Osteoblast (primary cell): ENCODE measurements around the gene OR5K1. TPM values are rescaled to one million over a fixed set of nuclear protein-coding genes. Genes with fewer than 3 reads are reported as not detected.

ENCODE experiments used
- DNase-seq: peaks from one replicate; pipeline ENCODE4 v3.0.0; 2011; ENCODE audit warnings: low spot score, mixed read lengths; ENCODE audit not compliant: insufficient read length; ENCODE audit errors: missing footprints
- H2AFZ ChIP-seq: 2 replicates; pipeline ENCODE4 v1.6.0; 2011; ENCODE audit warnings: mild to moderate bottlenecking, low read length
- H3K27ac ChIP-seq: 2 replicates; pipeline ENCODE4 v1.5.1; 2011; ENCODE audit warnings: mild to moderate bottlenecking, low read depth, low read length, moderate library complexity
- H3K27me3 ChIP-seq: 2 replicates; pipeline ENCODE4 v1.6.0; 2012; ENCODE audit warnings: mild to moderate bottlenecking, control low read depth, inconsistent platforms, low read length, moderate library complexity; ENCODE audit not compliant: insufficient read depth
- H3K36me3 ChIP-seq: 2 replicates; pipeline ENCODE4 v1.5.1; 2011; ENCODE audit warnings: mild to moderate bottlenecking, low read length, control low read depth, moderate library complexity; ENCODE audit not compliant: insufficient read depth
- H3K4me1 ChIP-seq: 2 replicates; pipeline ENCODE4 v1.5.1; 2011; ENCODE audit warnings: mild to moderate bottlenecking, low read length, control low read depth, moderate library complexity; ENCODE audit not compliant: insufficient read depth
- H3K4me2 ChIP-seq: 2 replicates; pipeline ENCODE4 v1.6.0; 2011; ENCODE audit warnings: mild to moderate bottlenecking, low read length; ENCODE audit not compliant: insufficient read depth
- H3K4me3 ChIP-seq: fragments of 200-600 bp; sonication (generic); 3 replicates; pipeline ENCODE4 v1.5.1; 2012; ENCODE audit warnings: mild to moderate bottlenecking, low read length, inconsistent platforms; ENCODE audit not compliant: insufficient read depth
- H3K79me2 ChIP-seq: 2 replicates; pipeline ENCODE4 v1.6.0; 2012; ENCODE audit warnings: mild to moderate bottlenecking, low read length, control low read depth, inconsistent platforms; ENCODE audit not compliant: insufficient read depth
- H3K9me3 ChIP-seq: 2 replicates; pipeline ENCODE4 v1.5.1; 2011; ENCODE audit warnings: low read depth, low read length, control low read depth
- H4K20me1 ChIP-seq: 2 replicates; pipeline ENCODE4 v1.6.0; 2012; ENCODE audit warnings: mild to moderate bottlenecking, low read length, control low read depth; ENCODE audit not compliant: insufficient read depth
- total RNA-seq: library from RNA; depleted of rRNA; stranded (reverse); fragments of >200 nt; gene quantifications from 2 replicates; pipeline ENCODE4 v1.2.3, GENCODE V29; 2012
- TF ChIP-seq, protein P1 (sequence below): IDR thresholded peaks from 2 replicates; pipeline ENCODE4 v1.5.1; 2011; ENCODE audit warnings: mild to moderate bottlenecking, low read depth, low read length, moderate library complexity; ENCODE audit errors: extremely low read depth

The OR5K1 gene
- total RNA-seq, 1 donor, result not detected

- Histone ChIP-seq H3K27me3 (no peaks in the 10 kb centered on the region), H2AFZ (no peak overlapping the region), H3K4me1 (no peaks in the 10 kb centered on the region), H3K4me2 (no peak overlapping the region), H3K4me3 (no peak overlapping the region), H4K20me1 (no peaks in the 10 kb centered on the region), H3K9me3 (no peaks in the 10 kb centered on the region), H3K36me3 (no peaks in the 10 kb centered on the region), H3K79me2 (no peaks in the 10 kb centered on the region), H3K27ac (no peak overlapping the region)
- TF ChIP-seq, protein P1, sequence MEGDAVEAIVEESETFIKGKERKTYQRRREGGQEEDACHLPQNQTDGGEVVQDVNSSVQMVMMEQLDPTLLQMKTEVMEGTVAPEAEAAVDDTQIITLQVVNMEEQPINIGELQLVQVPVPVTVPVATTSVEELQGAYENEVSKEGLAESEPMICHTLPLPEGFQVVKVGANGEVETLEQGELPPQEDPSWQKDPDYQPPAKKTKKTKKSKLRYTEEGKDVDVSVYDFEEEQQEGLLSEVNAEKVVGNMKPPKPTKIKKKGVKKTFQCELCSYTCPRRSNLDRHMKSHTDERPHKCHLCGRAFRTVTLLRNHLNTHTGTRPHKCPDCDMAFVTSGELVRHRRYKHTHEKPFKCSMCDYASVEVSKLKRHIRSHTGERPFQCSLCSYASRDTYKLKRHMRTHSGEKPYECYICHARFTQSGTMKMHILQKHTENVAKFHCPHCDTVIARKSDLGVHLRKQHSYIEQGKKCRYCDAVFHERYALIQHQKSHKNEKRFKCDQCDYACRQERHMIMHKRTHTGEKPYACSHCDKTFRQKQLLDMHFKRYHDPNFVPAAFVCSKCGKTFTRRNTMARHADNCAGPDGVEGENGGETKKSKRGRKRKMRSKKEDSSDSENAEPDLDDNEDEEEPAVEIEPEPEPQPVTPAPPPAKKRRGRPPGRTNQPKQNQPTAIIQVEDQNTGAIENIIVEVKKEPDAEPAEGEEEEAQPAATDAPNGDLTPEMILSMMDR, result no peak
- no peak for DNase-seq
These were observed 38.3 kb downstream of the OR5K1 start for GRCh38 chr3:98501270-98501669.

- Histone ChIP-seq H3K79me2 (no peaks in the 10 kb centered on the region), H2AFZ (no peak overlapping the region), H4K20me1 (no peaks in the 10 kb centered on the region), H3K36me3 (no peaks in the 10 kb centered on the region), H3K27me3 (no peaks in the 10 kb centered on the region), H3K4me2 (no peak overlapping the region), H3K27ac (no peak overlapping the region), H3K4me1 (no peaks in the 10 kb centered on the region), H3K4me3 (no peak overlapping the region), H3K9me3 (no peaks in the 10 kb centered on the region)
- TF ChIP-seq, protein P1, result no peak
- no peak for DNase-seq
These were observed 39.0 kb downstream of the OR5K1 start for GRCh38 chr3:98501863-98502576.

- Histone ChIP-seq H3K4me3 (no peak overlapping the region), H3K79me2 (no peaks in the 10 kb centered on the region), H3K27ac (no peak overlapping the region), H4K20me1 (no peaks in the 10 kb centered on the region), H3K36me3 (no peaks in the 10 kb centered on the region), H3K4me1 (no peaks in the 10 kb centered on the region), H3K4me2 (no peak overlapping the region), H2AFZ (no peak overlapping the region), H3K9me3 (no peaks in the 10 kb centered on the region), H3K27me3 (no peaks in the 10 kb centered on the region)
- TF ChIP-seq, protein P1, result no peak
- DNase-seq, result no peak
These were observed 41.5 kb downstream of the OR5K1 start for GRCh38 chr3:98504539-98504938.

DNA sequence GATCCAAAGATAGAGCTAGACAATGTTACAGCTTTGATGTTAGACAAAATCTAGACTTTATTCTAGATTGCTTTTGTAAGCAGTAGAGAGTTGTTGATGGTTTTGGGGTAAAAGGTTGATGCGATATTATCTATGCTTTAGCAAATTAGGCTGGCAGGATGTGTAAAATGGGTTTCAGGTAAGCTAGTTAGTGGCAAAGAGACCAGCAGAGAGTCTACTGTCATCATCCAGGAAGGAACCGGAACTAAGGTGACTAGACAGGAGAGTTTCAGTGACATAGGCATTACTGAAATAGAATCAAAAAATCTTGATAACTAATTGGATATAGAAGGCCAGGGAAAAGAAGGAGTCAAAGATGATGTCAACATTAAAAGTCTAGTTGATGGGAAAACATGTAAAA lies 45.6 kb downstream of the OR5K1 start:
- no peaks in the 10 kb centered on the region for H3K79me2 ChIP-seq
- peaks cover 4% of the 10 kb centered on the region for H3K4me1 ChIP-seq
- TF ChIP-seq, protein P1, result no peak
- H3K36me3 ChIP-seq, result no peaks in the 10 kb centered on the region
- no peak for DNase-seq
- no peaks in the 10 kb centered on the region for H3K27me3 ChIP-seq
- H2AFZ ChIP-seq, result no peak overlapping the region
- H3K9me3 ChIP-seq, result no peaks in the 10 kb centered on the region
- H3K4me3 ChIP-seq, result no peak overlapping the region
- H4K20me1 ChIP-seq, result no peaks in the 10 kb centered on the region
- no peak overlapping the region for H3K27ac ChIP-seq
- H3K4me2 ChIP-seq, result no peak overlapping the region
